NCI-H446 (cell line): Measurements from ENCODE around the gene RGS11.
"Not testable (repeated sequence)": the region's sequence is repeated elsewhere in the genome, so short reads cannot be mapped to it uniquely, and the experiment has no call there.

Experiments used
- DNase-seq, 2 experiments: peaks; one replicate each; lab custom pipeline; 2025; lab: John Stamatoyannopoulos, UW

RGS11 gene

GRCh38 chr16:280552-280951 is 4.8 kb upstream of the RGS11 start, which contains the start of gene ARHGDIG:
Gene ARHGDIG (plus strand): TSS chr16:280591. CDS start chr16:280681, 90 bp downstream.
- no peak for DNase-seq

- no peak for DNase-seq
Observed at GRCh38 chr16:280005-280460, 4.3 kb upstream of the RGS11 start.

GRCh38 chr16:279531-279930 is 3.8 kb upstream of the RGS11 start:
- no peak for DNase-seq

GRCh38 chr16:278863-279366 is 3.2 kb upstream of the RGS11 start:
- peak in 1 of 2 experiments; percentile 26 for DNase-seq

- DNase-seq, result no peak
Observed at GRCh38 chr16:276426-277077, 808 bp upstream of the RGS11 start.

- no peak for DNase-seq
Observed at GRCh38 chr16:275041-275641, 603 bp downstream of the RGS11 start.

GRCh38 chr16:273547-274421 is 2.0 kb downstream of the RGS11 start:
- DNase-seq, result no peak

- no peak for DNase-seq
Observed at GRCh38 chr16:272633-273546, 2.9 kb downstream of the RGS11 start.

GRCh38 chr16:270381-271255 is 5.1 kb downstream of the RGS11 start:
- DNase-seq, result no peak

GRCh38 chr16:269061-269796 is 6.5 kb downstream of the RGS11 start:
- DNase-seq, result no peak

GRCh38 chr16:268141-269053 is 7.3 kb downstream of the RGS11 start:
- DNase-seq, result no peak

GRCh38 chr16:267562-267961 is 8.2 kb downstream of the RGS11 start:
- DNase-seq, result not testable (repeated sequence)

GRCh38 chr16:266258-267164 is 9.2 kb downstream of the RGS11 start:
- DNase-seq, result no peak

- no peak for DNase-seq
Observed at GRCh38 chr16:265711-266110, 10.0 kb downstream of the RGS11 start.

- DNase-seq, result no peak
Observed at GRCh38 chr16:265002-265529, 10.7 kb downstream of the RGS11 start.

- DNase-seq, result no peak
Observed at GRCh38 chr16:264440-264951, 11.2 kb downstream of the RGS11 start.

- no peak for DNase-seq
Observed at GRCh38 chr16:263944-264343, 11.8 kb downstream of the RGS11 start.
